SH-SY5Y (cell line): ENCODE results near the gene OTUD3.

ENCODE experiments used
- GATA2 ChIP-seq: IDR thresholded peaks from 2 replicates; pipeline ENCODE4 v1.6.1; 2011; ENCODE audit warnings: mild to moderate bottlenecking, low read depth, low read length
- GATA3 ChIP-seq: IDR thresholded peaks from 2 replicates; pipeline ENCODE4 v1.6.1; 2011; ENCODE audit warnings: low read depth, mild to moderate bottlenecking, low read length, moderate library complexity

The OTUD3 gene

GRCh38 chr1:19882111-19883071 is at the start of gene OTUD3:
TSS of gene OTUD3 (plus strand) at chr1:19882395. CDS start at chr1:19882514, 119 bp downstream.
- no peak for TF ChIP-seq GATA3
- TF ChIP-seq GATA2: no peak

- TF ChIP-seq GATA3 (no peak), GATA2 (no peak)
These were observed 46.6 kb upstream of the OTUD3 start for GRCh38 chr1:19835578-19835977.

GRCh38 chr1:19837866-19838265 is 44.3 kb upstream of the OTUD3 start:
- TF ChIP-seq GATA2 (no peak), GATA3 (no peak)

- TF ChIP-seq GATA3 (no peak), GATA2 (no peak)
These were observed 42.0 kb upstream of the OTUD3 start for GRCh38 chr1:19840228-19840627.

GRCh38 chr1:19844731-19845495 is 37.3 kb upstream of the OTUD3 start:
- no peak for TF ChIP-seq GATA2

GRCh38 chr1:19845555-19845954 is 36.6 kb upstream of the OTUD3 start:
- TF ChIP-seq GATA2 (no peak), GATA3 (no peak)

GRCh38 chr1:19846338-19846737 is 35.9 kb upstream of the OTUD3 start:
- TF ChIP-seq GATA2: no peak
- TF ChIP-seq GATA3: no peak

- TF ChIP-seq GATA2: no peak
- no peak for TF ChIP-seq GATA3
These were observed 32.0 kb upstream of the OTUD3 start for GRCh38 chr1:19850214-19850613.

GRCh38 chr1:19852036-19852435 is 30.2 kb upstream of the OTUD3 start:
- no peak for TF ChIP-seq GATA2
- TF ChIP-seq GATA3: no peak

GRCh38 chr1:19854866-19855265 is 27.3 kb upstream of the OTUD3 start:
- no peak for TF ChIP-seq GATA2
- no peak for TF ChIP-seq GATA3

- no peak for TF ChIP-seq GATA2
- no peak for TF ChIP-seq GATA3
These were observed 23.3 kb upstream of the OTUD3 start for GRCh38 chr1:19858893-19859292.

- TF ChIP-seq GATA2 (no peak), GATA3 (no peak)
These were observed 22.3 kb upstream of the OTUD3 start for GRCh38 chr1:19859876-19860275.

- TF ChIP-seq GATA3 (no peak), GATA2 (no peak)
These were observed 21.8 kb upstream of the OTUD3 start for GRCh38 chr1:19860418-19860817.

GRCh38 chr1:19861034-19861433 is 21.2 kb upstream of the OTUD3 start:
- TF ChIP-seq GATA3 (no peak), GATA2 (no peak)
